ENCODE data around the gene KDM4C. TPM values are rescaled to one million over a fixed set of nuclear protein-coding genes. Genes with fewer than 3 reads are reported as not detected.

The KDM4C gene
- total RNA-seq, 1 experiment from 2014 or later, result 16.8 TPM

DNA sequence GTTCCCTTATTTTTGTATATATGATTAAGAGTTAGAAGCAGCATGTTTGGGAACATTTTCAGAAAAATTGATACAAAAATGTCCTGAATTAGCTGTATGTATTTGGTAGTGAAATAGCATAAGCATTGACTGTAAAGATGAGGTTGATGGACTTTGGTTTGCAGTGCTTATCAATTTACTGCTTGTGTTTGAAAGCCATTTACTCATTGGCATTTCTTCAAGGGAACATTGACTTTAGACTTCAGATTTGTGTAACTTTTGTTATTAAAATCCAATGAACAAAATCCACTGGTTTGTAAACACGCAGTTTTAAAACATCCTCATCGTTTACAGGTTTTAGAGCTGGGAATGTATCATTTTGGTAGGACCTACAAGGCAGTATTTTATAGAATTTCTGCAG lies 61.3 kb downstream of the KDM4C start:
- TF ChIP-seq CBX3 (IDR thresholded peaks at IDR 0.05; ENCODE audit: low read depth) (no peak), EGR1 (IDR thresholded peaks at IDR 0.05; ENCODE audit: low read depth) (no peak), SP1 (IDR thresholded peaks at IDR 0.05; ENCODE audit: low read depth) (no peak), JUND (IDR thresholded peaks at IDR 0.05) (no peak), ZBTB33 (IDR thresholded peaks at IDR 0.05; ENCODE audit: extremely low read depth, insufficient replicate concordance, low read length) (no peak), SIN3A (IDR thresholded peaks at IDR 0.05; ENCODE audit: low read depth) (no peak), EZH2 (IDR thresholded peaks at IDR 0.05) (no peak), YY1 (IDR thresholded peaks at IDR 0.05; ENCODE audit: extremely low read depth, insufficient replicate concordance, low read depth, low read length) (no peak), SRF (IDR thresholded peaks at IDR 0.05; ENCODE audit: low read depth) (no peak), RAD21 (IDR thresholded peaks at IDR 0.05; ENCODE audit: low read depth) (no peak), MAX (IDR thresholded peaks at IDR 0.05) (no peak), ELF1 (IDR thresholded peaks at IDR 0.05; ENCODE audit: borderline replicate concordance, low read depth) (no peak), ZFX (IDR thresholded peaks at IDR 0.05) (no peak), CEBPB (IDR thresholded peaks at IDR 0.05; ENCODE audit: low read depth) (no peak), FOSL1 (IDR thresholded peaks at IDR 0.05; ENCODE audit: low read depth) (no peak), POLR2AphosphoS5 (IDR thresholded peaks at IDR 0.05; ENCODE audit: low read depth, low read length) (no peak), TCF7L2 (IDR thresholded peaks at IDR 0.05; ENCODE audit: borderline replicate concordance, extremely low read depth, insufficient read depth, insufficient read length) (no peak), EZH2phosphoT487 (IDR thresholded peaks at IDR 0.05; ENCODE audit: borderline replicate concordance) (no peak)
- TF ChIP-seq, protein P1, sequence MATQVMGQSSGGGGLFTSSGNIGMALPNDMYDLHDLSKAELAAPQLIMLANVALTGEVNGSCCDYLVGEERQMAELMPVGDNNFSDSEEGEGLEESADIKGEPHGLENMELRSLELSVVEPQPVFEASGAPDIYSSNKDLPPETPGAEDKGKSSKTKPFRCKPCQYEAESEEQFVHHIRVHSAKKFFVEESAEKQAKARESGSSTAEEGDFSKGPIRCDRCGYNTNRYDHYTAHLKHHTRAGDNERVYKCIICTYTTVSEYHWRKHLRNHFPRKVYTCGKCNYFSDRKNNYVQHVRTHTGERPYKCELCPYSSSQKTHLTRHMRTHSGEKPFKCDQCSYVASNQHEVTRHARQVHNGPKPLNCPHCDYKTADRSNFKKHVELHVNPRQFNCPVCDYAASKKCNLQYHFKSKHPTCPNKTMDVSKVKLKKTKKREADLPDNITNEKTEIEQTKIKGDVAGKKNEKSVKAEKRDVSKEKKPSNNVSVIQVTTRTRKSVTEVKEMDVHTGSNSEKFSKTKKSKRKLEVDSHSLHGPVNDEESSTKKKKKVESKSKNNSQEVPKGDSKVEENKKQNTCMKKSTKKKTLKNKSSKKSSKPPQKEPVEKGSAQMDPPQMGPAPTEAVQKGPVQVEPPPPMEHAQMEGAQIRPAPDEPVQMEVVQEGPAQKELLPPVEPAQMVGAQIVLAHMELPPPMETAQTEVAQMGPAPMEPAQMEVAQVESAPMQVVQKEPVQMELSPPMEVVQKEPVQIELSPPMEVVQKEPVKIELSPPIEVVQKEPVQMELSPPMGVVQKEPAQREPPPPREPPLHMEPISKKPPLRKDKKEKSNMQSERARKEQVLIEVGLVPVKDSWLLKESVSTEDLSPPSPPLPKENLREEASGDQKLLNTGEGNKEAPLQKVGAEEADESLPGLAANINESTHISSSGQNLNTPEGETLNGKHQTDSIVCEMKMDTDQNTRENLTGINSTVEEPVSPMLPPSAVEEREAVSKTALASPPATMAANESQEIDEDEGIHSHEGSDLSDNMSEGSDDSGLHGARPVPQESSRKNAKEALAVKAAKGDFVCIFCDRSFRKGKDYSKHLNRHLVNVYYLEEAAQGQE (IDR thresholded peaks at IDR 0.05; ENCODE audit: low read depth), result no peak
- BruUV-seq (replicated peaks), result no TSS peak
- intact Hi-C loops (cut with micrococcal nuclease), result no loop called here
- no peaks in the 10 kb centered on the region for H4K20me1 ChIP-seq (ENCODE audit: insufficient read depth)
- DNase-seq (ENCODE audit: low read depth, low spot score) (no peak), ATAC-seq (no peak)
- no peak overlapping the region for H3K27ac ChIP-seq (ENCODE audit: low read depth, low read length)
- RAD21 ChIA-PET (ENCODE audit: low non-redundant PET in 1 of 2, low total read pairs in 2 of 2, uncharacterized antibody in 2 of 2, unreplicated experiment in 2 of 2), result no interaction called here
- no peaks in the 10 kb centered on the region for H3K79me2 ChIP-seq (ENCODE audit: insufficient read depth, low read length)
- POLR2A ChIA-PET, result no interaction called here
- no peak overlapping the region for H3K9ac ChIP-seq (ENCODE audit: low read length)
- no peak overlapping the region for H3K4me3 ChIP-seq (replicated peaks in 1 of 2; ENCODE audit: low read depth in 1 of 2, low read length in 2 of 2)
- no peak overlapping the region for H2AFZ ChIP-seq (ENCODE audit: low read depth, low read length, poor library complexity, severe bottlenecking)
- H3K9me2 ChIP-seq (ENCODE audit: insufficient read depth), result no peaks in the 10 kb centered on the region
- CTCF ChIA-PET, result no interaction called here
- H3K36me3 ChIP-seq (ENCODE audit: control insufficient read depth in 1 of 2, insufficient read depth in 2 of 2, low read length in 2 of 2), result no peaks in the 10 kb centered on the region; a peak in 1 of 4 replicates
- H3K27me3 ChIP-seq (ENCODE audit: insufficient read depth, low read length), result no peaks in the 10 kb centered on the region
- no peak overlapping the region for H3K4me2 ChIP-seq (ENCODE audit: low read length)
- H3K9me3 ChIP-seq (ENCODE audit: control insufficient read depth in 1 of 2, insufficient read depth in 1 of 2, low read depth in 1 of 2, low read length in 2 of 2), result no peaks in the 10 kb centered on the region
- H3K4me1 ChIP-seq (ENCODE audit: control insufficient read depth in 1 of 2, insufficient read depth in 2 of 2, low read length in 2 of 2), result no peaks in the 10 kb centered on the region
